ENCODE results near the gene LRRC32. TPM values are rescaled to one million over a fixed set of nuclear protein-coding genes. Genes with fewer than 3 reads are reported as not detected.

Gene LRRC32
- total and polyA plus RNA-seq, 9 of the 15 experiments (the other 6 are each of a cell fraction or from before 2014, with no cell fraction given), result 0.10 to 0.50 (median 0.19) TPM; not detected in 5

DNA sequence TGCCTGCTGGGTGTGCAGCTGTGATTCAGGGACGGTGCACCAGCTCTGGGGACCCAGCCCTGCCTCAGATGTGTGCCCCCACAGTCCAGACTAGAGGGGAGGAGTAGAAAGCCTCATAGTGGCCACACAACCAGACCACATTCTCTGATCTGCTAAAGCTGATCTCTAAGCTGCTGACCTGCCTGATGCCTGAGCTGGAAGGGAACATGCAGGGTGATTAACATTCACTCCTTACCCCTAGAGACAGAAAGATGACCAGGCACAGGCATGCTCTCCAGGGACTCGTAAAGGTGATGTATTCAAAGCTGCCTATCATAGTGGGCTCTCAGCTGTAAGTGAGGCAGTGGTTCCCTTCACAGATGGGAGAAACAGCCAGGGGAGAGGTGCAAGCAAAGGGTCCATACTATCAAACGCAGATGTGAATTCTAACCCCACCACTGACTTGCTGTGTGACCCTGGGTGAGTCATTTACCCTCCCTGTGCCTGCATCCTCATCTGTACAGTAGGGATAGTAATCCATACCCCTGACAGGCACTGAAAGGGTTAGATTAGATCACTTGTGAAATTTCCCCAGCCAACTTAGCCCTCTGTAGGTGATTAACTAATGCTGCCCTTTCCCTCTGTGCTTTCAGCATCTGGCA is 29.0 kb upstream of the LRRC32 start (continued):
- TF ChIP-seq FOXA3 (CRISPR knock-in tag; conservative IDR thresholded peaks at IDR 0.05 in 1 of 2, IDR thresholded peaks at IDR 0.05 in 1 of 2), result 0 out of 4 replicates have a peak, but pooled peaks of 1 of the 2 experiments have one; percentile 38
- TF ChIP-seq, protein P1, sequence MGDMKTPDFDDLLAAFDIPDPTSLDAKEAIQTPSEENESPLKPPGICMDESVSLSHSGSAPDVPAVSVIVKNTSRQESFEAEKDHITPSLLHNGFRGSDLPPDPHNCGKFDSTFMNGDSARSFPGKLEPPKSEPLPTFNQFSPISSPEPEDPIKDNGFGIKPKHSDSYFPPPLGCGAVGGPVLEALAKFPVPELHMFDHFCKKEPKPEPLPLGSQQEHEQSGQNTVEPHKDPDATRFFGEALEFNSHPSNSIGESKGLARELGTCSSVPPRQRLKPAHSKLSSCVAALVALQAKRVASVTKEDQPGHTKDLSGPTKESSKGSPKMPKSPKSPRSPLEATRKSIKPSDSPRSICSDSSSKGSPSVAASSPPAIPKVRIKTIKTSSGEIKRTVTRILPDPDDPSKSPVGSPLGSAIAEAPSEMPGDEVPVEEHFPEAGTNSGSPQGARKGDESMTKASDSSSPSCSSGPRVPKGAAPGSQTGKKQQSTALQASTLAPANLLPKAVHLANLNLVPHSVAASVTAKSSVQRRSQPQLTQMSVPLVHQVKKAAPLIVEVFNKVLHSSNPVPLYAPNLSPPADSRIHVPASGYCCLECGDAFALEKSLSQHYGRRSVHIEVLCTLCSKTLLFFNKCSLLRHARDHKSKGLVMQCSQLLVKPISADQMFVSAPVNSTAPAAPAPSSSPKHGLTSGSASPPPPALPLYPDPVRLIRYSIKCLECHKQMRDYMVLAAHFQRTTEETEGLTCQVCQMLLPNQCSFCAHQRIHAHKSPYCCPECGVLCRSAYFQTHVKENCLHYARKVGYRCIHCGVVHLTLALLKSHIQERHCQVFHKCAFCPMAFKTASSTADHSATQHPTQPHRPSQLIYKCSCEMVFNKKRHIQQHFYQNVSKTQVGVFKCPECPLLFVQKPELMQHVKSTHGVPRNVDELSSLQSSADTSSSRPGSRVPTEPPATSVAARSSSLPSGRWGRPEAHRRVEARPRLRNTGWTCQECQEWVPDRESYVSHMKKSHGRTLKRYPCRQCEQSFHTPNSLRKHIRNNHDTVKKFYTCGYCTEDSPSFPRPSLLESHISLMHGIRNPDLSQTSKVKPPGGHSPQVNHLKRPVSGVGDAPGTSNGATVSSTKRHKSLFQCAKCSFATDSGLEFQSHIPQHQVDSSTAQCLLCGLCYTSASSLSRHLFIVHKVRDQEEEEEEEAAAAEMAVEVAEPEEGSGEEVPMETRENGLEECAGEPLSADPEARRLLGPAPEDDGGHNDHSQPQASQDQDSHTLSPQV (IDR thresholded peaks at IDR 0.05), result no peak
- TF ChIP-seq ZFP36 (IDR thresholded peaks at IDR 0.05; ENCODE audit: low read depth, low read length, partially characterized antibody), result peak; percentile 78
- peak; percentile 45 to 76 for TF ChIP-seq KDM1A (IDR thresholded peaks at IDR 0.05)
- TF ChIP-seq, protein P2, sequence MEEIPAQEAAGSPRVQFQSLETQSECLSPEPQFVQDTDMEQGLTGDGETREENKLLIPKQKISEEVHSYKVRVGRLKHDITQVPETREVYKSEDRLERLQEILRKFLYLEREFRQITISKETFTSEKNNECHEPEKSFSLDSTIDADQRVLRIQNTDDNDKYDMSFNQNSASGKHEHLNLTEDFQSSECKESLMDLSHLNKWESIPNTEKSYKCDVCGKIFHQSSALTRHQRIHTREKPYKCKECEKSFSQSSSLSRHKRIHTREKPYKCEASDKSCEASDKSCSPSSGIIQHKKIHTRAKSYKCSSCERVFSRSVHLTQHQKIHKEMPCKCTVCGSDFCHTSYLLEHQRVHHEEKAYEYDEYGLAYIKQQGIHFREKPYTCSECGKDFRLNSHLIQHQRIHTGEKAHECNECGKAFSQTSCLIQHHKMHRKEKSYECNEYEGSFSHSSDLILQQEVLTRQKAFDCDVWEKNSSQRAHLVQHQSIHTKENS (CRISPR knock-in tag; IDR thresholded peaks at IDR 0.05), result no peak
- TF ChIP-seq RBM25 (IDR thresholded peaks at IDR 0.05; ENCODE audit: low read depth, low read length, severe bottlenecking), result peak; percentile 67
- no peak for TF ChIP-seq CREBBP (IDR thresholded peaks at IDR 0.05; ENCODE audit: low read depth, low read length)
- no peak for TF ChIP-seq CEBPG (CRISPR knock-in tag; IDR thresholded peaks at IDR 0.05)
- no peak for TF ChIP-seq CEBPG (tag; conservative IDR thresholded peaks at IDR 0.05 in 1 of 2, IDR thresholded peaks at IDR 0.05 in 1 of 2)
- 0 out of 2 replicates have a peak, but pooled peaks have one; percentile 25 for TF ChIP-seq TCF3 (CRISPR knock-in tag; IDR thresholded peaks at IDR 0.05)
- TF ChIP-seq, protein P3, sequence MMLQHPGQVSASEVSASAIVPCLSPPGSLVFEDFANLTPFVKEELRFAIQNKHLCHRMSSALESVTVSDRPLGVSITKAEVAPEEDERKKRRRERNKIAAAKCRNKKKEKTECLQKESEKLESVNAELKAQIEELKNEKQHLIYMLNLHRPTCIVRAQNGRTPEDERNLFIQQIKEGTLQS (IDR thresholded peaks at IDR 0.05), result peak; percentile 8
- TF ChIP-seq, protein P3 (CRISPR knock-in tag; conservative IDR thresholded peaks at IDR 0.05), result no peak
